OCI-LY3 (cell line): ENCODE results near the gene ARL13A.

Experiments used
- CTCF ChIP-seq: fragments of 200-600, 300-600 bp; sonication (generic); IDR thresholded peaks from 2 replicates; pipeline ENCODE4 v1.5.1; 2014; ENCODE audit warnings: antibody characterized with exemption, low read length, low read depth
- EZH2phosphoT487 ChIP-seq: fragments of 200-600 bp; shearing (Covaris generic); IDR thresholded peaks from 2 replicates; pipeline ENCODE4 v1.6.1; 2018; ENCODE audit warnings: antibody characterized with exemption, mixed run types, low read depth

GRCh38 chrX:101040197-101040596 lies 70.7 kb downstream of the ARL13A start:
- TF ChIP-seq CTCF: no peak
- no peak for TF ChIP-seq EZH2phosphoT487
